ENCODE results near the gene FUBP1.
"Not testable (repeated sequence)": the region's sequence is repeated elsewhere in the genome, so short reads cannot be mapped to it uniquely, and the experiment has no call there.

FUBP1 gene

DNA sequence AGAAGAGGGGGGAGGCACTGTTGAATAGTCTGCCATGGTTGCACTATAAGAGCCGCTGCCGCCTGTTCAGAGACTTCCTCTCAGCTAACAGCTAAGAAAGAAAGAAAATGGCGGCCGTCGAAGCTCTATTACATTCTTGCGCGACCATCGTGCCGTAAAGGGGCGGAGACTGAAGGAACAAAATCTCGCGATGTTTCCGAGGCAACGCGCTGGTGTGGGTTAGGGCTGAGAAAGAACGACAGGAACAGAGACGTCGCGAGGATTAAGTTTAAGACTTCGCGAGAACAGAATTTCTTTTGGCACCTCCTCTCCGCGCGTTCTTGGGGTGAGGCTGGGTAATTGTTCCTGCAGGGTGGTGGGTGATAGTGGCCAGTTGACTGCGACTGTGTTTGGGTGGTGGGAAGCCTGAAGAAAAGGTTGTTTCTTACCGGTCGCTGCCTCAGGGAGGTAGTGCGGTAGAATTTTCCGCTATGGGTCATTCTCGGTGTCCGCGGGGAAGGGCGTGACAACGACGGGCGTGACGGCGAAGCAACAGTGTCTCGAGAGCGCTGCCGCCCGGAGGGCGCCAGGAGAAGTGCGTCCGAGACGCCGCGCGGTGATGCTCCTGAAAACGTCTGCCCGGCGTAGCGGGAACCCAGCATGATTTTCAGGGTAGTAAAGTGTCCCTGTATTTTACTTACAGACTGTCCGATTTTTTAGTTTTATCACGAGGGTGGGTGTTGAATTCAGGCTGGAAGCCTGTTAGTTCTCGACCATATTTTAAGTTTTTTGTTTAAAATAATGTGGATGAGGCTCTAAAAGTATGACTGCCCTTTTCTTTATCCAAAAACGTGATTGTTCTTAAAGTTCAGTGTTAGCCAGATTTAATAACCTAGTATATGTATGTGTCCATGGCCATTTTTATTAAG lies at the start of gene FUBP1:
FUBP1 (minus strand) TSS at position 104 of the 908 bp plus-strand sequence; CDS start at position 36, 68 bp downstream.
- peak; percentile 94 for DNase-seq (ENCODE audit: low spot score)
- no peak for FAIRE-seq

DNA sequence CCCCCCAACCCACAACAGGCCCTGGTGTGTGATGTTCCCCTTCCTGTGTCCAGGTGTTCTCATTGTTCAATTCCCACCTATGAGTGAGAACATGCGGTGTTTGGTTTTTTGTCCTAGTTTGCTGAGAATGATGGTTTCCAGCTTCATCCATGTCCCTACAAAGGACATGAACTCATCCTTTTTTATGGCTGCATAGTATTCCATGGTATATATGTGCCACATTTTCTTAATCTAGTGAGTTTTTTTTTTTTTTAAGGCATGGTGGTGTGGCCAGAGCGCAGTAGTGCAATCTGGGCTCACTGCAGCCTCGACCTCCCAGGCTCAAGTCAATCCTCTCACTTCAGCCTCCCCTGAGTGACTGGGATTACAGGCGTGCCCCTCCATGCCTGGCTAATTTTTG lies 42.3 kb upstream of the FUBP1 start:
- DNase-seq (ENCODE audit: low spot score); FAIRE-seq: not testable (repeated sequence)

- no peak for FAIRE-seq
- DNase-seq (ENCODE audit: low spot score), result no peak
These were observed 40.2 kb upstream of the FUBP1 start for GRCh38 chr1:78019024-78019423.

- DNase-seq (ENCODE audit: low spot score) (no peak), FAIRE-seq (no peak)
These were observed 36.3 kb upstream of the FUBP1 start for GRCh38 chr1:78015148-78015547.

GRCh38 chr1:78011050-78011449 lies 32.2 kb upstream of the FUBP1 start:
- no peak for FAIRE-seq

GRCh38 chr1:78009836-78010235 lies 31.0 kb upstream of the FUBP1 start:
- no peak for FAIRE-seq
- DNase-seq (ENCODE audit: low spot score), result no peak

More at GRCh38 chr1:78011050-78011449, 32.2 kb upstream of the FUBP1 start:
- DNase-seq (ENCODE audit: low spot score), result no peak

GRCh38 chr1:78009276-78009675 lies 30.4 kb upstream of the FUBP1 start:
- DNase-seq (ENCODE audit: low spot score) (no peak), FAIRE-seq (no peak)

DNA sequence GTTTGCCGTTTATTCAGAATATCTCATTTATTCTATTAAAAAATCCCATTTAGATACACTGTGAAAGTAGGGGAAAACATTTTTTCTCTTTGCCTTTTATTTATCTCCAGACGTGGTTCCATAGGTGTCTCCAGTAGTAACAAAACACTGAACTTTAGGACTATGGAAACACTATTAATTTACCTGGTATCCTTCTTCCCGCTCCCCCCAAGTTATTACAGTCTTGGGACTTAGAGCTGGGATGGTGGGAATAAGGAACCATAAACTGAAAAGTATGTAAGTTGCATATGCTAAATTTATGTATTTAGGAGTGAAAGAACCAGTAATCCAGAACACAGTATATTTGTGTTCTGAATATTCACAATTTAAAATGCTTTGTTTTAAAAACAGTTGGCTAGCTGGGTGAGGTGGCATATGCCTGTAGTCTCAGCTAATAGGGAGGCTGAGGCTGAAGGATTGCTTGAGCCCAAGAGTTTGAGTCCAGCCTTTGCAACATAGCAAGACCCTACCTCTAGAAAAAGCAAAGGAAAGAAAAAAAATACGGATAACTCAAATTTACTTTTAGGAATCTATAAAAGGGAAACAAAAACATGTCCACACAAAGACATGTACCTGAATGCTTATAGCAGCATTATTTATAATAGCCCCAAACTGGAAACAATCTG lies 28.9 kb upstream of the FUBP1 start:
- DNase-seq (ENCODE audit: low spot score), result no peak
- FAIRE-seq, result no peak

DNA sequence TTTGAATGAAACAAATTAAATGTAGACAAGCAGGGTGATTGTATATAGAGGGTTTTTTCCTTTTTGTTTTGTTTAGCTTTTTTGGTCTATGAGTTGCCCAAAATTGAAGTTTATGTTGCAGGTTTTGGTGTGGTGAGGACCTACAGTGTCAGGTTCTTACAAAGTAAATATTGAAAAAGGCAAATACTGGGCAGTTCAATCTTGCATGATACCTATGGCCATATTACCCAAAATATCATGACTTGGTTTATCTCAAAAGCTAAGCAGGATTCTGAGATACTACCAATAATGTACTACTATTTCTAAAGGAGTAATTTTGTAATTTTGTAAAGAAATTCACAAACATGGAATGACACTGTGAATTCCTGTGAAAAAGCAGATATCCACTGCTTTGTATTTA lies 27.6 kb upstream of the FUBP1 start:
- no peak for DNase-seq (ENCODE audit: low spot score)
- FAIRE-seq, result no peak

- peak; percentile 28 for DNase-seq (ENCODE audit: low spot score)
- FAIRE-seq, result no peak
These were observed 26.9 kb upstream of the FUBP1 start for GRCh38 chr1:78005755-78006154.

DNA sequence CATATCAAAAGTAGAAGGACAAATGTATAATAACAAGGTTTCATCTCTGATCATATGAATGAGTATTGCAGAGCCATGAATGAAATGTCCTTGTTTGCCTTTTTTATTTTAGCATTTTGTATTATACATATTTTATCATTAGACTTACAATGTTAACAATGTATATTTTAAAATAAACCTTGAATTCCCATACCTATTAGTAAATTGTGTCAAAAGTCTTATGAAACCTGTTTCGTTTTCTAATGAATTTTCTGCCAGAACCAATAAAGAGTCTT lies 26.5 kb upstream of the FUBP1 start:
- FAIRE-seq (no peak), DNase-seq (ENCODE audit: low spot score) (no peak)

- FAIRE-seq (no peak), DNase-seq (ENCODE audit: low spot score) (peak; percentile 76)
These were observed 26.0 kb upstream of the FUBP1 start, which contains the start of gene DNAJB4 for GRCh38 chr1:78004719-78005447. TSS of gene DNAJB4 (plus strand) at chr1:78004939. CDS start at chr1:78005111, 172 bp downstream.

GRCh38 chr1:78003882-78004718 lies 25.2 kb upstream of the FUBP1 start:
- FAIRE-seq (no peak), DNase-seq (ENCODE audit: low spot score) (peak; percentile 37)

DNA sequence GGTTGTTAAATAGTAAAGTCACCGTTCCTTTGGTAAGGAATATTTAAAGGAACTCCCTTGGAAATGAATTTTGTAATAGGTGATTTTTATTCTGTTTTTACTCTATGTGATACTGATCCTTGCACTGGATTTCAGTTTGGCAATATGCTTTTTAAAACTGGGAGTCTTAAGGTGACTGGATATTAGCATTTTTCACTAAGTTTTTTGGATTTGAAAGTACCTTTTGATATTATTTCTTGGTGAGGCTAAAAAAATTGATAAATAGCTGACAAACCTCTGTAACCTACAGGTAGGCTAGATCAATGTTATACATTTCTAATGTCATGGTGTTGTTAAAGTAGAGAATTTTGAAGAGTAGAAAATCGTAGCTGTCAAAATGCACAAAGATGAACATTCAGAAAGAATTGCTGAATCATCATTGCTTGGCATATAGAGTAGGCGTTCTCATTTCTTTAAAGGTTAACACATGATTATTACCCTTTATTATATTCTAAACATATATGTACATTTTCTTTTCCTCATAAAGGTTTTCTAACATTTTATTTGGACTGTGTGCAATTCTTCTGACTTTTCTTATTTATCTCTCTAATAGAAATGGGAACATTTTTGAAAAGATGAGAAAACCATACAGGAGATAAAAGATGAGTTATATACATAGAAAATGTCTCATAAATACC lies 24.3 kb upstream of the FUBP1 start:
- no peak for FAIRE-seq
- DNase-seq (ENCODE audit: low spot score), result no peak

DNA sequence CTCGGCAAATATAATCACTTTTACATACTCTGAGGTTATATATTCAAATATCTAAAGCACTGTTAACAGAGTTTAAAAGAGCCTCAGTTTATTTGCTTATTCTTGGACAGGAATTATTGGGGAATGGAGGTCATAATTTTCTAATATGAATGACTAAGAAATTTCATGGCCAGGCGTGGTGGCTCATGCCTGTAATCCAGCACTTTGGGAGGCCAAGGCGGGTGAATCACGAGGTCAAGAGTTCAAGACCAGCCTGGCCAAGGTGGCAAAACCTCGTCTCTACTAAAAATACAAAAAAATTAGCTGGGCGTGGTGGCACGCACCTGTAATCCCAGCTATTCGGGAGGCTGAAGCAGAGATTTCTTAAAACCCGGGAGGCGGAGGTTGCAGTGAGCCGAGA lies 21.7 kb upstream of the FUBP1 start:
- DNase-seq (ENCODE audit: low spot score); FAIRE-seq: not testable (repeated sequence)

- DNase-seq (ENCODE audit: low spot score) (no peak), FAIRE-seq (no peak)
These were observed 17.9 kb upstream of the FUBP1 start for GRCh38 chr1:77996734-77997133.

- no peak for FAIRE-seq
- no peak for DNase-seq (ENCODE audit: low spot score)
These were observed 15.3 kb upstream of the FUBP1 start for GRCh38 chr1:77994117-77994705.

- FAIRE-seq (no peak), DNase-seq (ENCODE audit: low spot score) (no peak)
These were observed 12.8 kb upstream of the FUBP1 start for GRCh38 chr1:77991638-77992037.

- DNase-seq (ENCODE audit: low spot score) (no peak), FAIRE-seq (no peak)
These were observed 11.8 kb upstream of the FUBP1 start for GRCh38 chr1:77990629-77991204.

- no peak for FAIRE-seq
- DNase-seq (ENCODE audit: low spot score), result no peak
These were observed 10.9 kb upstream of the FUBP1 start for GRCh38 chr1:77989744-77990143.
